HG03139 (cell line): Measurements from ENCODE around the gene GAB2.
"Not testable (repeated sequence)": the region's sequence is repeated elsewhere in the genome, so short reads cannot be mapped to it uniquely, and the experiment has no call there.

ENCODE experiments used
- ATAC-seq: cut with Tn5 transposase; IDR thresholded peaks from one replicate; pipeline ENCODE4 v1.9.1; 2021; ENCODE audit not compliant: unreplicated experiment

The GAB2 gene

DNA sequence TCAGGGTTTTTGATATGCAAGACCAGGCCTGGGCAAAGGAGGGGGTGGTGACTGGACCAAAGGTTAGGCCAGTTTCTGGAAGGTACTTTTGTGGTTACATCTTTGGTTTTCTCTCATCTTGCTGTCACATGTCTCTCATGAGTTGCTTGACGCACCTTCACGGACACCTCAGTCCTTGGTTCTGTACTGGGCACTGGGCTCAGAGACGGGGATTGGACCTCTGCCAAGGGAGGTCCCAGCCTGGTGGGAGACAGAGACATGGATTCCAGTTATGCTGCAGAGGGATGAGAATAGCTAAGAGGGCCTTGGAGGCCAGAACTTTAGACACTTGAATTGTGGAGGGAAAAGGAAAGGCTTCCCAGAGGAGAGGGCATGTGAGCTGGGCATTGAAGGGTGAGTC, 227.2 kb downstream of the GAB2 start:
- no peak for ATAC-seq

DNA sequence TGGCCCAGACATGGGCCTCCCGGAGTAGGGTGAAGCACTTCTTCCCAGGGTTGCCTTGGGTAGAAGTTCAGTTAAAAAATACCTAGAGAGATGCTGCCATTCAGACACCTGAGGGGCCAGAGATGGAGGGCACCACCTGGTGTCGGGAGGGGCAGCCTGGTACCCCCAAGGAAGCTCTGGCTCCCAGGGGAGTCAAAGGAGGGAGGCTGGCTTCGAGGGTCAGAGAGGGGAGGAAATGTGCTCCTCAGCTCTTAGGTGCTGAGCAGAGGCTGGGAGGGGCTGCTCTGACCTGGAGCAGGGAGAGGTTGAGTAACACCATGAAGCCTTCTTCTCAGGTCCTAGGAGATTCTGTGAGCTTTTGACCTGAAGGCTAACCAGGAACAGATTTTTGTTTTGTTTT, 227.8 kb downstream of the GAB2 start:
- ATAC-seq = no peak

DNA sequence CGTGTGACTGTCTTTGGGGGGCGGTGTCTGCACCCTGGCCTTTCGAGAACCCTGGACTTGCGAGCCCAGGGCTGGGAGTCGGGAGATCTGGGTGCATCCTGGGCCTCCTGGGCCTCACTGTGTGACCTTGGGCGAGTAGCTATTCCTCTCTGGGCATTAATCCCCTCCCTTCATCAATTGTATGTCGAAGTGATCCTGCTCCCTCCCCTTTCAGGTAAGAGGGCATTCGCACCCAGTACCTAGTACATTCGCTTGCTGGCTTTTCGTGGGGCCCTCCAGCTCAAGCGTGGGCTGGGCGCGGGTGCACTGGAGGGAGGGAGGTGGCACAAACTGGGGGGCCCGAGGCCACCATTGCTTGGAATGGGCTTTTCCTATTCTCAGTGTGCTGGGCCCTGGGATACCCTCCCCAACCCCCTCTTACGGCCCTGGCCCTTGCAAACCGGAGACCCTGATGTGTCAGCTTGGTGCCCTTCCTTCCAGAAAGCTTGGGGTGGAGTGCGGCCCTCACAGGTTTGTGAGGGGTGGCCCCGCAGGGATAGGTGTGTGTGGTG, 228.4 kb downstream of the GAB2 start:
- no peak for ATAC-seq

DNA sequence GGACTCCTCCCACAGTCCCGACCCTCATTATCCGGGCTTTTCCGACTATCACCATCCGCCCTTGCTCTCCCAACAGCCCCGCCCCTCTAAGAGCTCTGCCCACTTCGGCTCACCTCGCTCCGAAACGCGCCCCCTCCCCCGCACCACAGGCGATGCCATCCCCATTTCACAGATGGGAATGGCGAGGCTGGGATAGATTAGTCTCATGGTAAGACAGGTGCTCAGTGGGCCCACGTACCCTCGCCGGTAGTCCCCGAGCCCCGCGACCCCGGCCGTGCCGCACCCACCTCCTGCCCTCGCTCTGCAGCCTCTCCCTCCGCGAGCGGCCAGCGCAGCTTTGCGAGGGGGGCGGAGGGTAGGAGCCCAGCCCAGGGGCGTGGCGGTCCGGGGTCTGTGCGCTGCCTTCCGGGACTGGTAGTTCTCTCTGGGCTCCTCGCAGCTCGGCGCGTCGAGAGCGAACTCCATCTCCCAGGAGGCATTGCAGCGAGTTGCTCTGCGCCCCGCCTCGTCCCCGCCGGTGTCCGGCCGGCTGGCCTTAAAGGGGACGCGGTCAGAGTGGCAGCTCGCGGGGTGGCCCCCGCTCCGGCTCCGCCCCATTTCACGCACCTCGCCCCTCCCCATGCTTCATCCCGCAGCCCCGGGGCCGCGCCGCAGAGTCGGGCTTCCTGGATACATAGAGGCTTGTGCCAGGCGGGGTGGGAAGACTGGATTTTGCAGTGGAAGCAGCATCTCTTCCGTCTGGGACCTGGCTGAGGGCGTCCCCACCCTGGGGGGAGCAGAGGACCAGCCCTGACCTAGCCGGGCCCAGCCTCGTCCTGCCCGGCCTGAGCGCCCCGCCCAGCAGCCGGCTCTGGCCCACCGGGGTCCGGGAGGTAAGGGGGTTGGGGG, 229.1 kb downstream of the GAB2 start, which contains the start of the genes KCTD21 and USP35:
TSS of gene KCTD21 (minus strand) at position 341 of the 888 bp plus-strand sequence. CDS start 14,072 bp downstream, outside the sequence.
TSS of gene USP35 (plus strand) at position 634 of the 888 bp plus-strand sequence. CDS start 7,327 bp downstream, outside the sequence.
- peak; percentile 96 for ATAC-seq

DNA sequence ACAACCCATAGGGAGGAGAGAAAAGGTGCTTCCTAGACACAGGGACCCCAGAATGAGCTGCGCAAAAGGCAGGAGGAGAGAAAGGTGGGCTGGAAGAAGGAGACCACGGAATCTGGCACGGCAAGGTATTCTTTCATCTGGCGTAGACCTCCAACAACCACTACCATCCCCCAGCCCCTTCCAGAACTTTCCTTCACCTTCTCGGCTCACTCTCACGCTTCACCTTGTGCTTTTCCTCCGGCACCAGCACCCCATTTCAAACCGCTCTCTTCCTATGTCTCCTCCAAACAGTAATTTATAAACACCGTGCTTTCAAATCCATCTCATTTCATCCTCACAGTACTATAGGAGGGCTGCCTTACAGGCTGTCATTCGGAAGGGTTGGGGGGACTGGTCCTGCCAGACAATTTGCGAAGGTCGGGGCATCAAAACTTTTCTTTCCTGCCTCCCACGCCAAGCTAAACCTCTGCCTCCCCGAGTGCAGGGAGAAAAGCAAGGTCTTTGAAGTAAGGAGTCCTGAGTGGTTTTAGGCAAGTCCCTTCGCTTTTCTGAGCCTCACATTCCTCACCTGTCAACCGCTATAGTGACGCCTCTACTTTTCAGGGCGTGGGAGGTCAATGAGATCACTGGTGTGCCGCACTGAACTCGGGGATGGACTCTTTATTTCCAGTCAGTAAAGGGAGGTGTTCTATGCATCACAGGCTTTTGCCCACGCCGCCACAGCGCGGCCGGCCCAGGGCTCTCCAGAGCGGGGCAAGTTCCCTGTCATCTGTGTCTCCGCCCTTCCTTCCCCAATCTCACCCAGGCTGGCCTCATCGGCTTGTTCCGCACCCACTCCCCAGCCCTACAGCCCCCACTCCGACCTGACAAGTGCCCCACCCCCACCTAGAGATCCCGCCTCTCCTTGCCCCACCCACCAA, 230.0 kb downstream of the GAB2 start:
- ATAC-seq = peak; percentile 17

DNA sequence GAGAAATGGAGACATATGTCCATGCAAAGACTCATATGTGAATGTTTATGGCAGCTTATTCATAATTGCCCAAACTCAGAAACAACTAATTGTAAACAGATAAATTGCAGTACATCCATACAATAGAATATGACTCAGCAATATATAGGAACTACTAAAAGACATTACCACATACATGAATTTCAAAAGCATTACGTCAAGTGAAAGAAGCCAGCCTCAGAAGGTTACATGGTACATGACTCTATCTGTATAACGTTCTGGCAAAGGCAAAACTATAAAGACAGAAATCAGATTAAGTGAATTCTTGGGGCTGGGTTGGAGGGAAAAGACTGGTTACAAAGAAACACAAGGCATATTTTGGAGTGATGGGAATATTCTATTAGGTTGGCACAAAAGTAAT, 236.4 kb downstream of the GAB2 start:
- no peak for ATAC-seq

DNA sequence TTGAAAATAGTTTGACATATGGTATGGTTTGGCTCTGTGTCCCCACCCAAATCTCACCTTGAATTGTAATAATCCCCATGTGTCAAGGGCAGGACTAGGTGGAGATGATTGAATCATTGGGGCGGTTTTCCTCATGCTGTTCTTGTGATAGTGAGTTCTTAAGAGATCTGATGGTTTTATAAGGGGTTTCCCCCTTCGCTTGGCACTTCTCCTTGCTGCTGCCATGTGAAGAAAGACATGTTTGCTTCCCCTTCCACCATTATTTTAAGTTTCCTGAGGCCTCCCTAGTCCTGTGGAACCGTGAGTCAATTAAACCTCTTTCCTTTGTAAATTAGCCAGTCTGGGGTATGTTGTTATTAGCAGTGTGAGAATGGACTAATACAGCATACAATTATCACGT, 236.9 kb downstream of the GAB2 start:
- no peak for ATAC-seq

DNA sequence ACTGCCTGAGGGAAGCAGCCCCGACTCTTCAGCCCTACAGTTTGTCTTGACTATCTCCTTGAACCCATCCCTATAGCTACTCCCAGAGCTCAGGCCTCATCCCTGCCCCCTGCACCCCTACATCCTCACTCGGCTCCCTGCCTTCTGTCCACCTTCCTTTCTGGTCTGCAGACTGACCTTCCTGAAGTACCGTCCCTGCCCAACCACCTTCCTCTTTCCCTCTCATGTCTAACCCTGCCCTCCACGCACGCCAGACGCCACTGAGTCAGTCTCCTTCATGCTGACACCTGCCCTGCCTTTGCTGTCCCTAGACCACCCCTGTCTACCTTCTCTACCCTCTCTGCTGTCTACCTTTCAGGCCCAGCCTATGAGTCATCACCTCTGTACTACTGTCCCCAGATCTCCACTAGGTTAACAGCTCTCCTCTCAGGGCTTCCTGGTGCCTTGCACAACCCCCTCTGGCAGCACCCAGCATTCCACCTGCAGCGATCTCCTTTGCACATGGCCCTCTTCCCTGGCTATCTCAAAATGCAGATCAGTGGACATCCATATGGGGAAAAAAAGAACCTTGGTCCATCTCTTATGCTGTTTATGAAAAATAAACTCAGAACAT, 238.1 kb downstream of the GAB2 start:
- no peak for ATAC-seq

DNA sequence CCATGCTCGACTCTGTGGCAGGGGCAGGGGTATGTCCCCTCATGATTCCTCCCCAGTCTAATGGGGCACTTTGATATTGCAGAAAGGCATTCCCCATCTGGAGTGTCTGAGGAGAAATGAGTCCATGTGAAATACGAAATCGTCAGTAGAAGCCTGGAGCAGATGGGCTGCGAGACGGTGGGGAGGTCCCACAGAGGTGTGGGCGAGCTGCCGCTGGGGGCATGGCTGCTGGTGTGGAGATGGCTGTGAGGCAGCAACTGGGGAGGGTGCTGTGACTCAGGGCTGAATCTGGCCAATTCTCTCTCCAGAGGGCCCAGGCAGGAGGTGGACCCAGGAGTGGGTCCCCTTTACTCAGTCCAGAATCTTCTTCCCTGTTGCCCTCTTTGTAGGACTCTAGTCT, 240.4 kb downstream of the GAB2 start:
- no peak for ATAC-seq

DNA sequence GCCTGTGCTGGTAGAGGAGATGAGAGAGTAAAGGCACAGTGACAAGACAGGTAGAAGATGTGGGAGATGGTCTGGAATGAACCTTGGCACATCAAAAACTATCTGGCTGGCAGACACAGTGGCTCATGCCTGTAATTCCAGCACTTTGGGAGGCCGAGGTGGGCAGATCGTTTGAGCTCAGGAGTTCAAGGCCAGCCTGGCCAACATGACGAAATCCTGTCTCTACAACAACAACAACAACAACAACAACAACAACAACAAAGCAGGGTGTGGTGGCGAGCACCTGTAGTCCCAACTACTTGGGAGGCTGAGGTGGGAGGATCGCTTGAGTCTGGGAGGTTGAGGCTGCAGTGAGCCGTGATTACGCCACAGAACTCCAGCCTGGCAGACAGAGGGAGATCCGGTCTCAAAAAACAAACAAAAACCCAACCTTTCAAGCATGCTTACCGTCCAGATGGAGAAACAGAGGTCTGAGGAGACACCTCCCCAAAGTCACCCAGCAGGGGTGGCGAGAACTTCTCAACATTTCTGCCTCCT, 240.9 kb downstream of the GAB2 start:
- no peak for ATAC-seq

DNA sequence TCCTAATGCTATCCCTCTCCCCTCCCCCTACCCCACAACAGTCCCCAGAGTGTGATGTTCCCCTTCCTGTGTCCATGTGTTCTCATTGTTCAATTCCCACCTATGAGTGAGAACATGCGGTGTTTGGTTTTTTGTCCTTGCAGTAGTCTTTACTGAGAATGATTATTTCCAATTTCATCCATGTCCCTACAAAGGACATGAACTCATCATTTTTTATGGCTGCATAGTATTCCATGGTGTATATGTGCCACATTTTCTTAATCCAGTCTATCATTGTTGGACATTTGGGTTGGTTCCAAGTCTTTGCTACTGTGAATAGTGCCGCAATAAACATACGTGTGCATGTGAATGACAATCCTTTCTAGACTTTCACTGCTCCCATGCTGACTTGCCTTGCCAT, 241.8 kb downstream of the GAB2 start:
- not testable (repeated sequence) for ATAC-seq

DNA sequence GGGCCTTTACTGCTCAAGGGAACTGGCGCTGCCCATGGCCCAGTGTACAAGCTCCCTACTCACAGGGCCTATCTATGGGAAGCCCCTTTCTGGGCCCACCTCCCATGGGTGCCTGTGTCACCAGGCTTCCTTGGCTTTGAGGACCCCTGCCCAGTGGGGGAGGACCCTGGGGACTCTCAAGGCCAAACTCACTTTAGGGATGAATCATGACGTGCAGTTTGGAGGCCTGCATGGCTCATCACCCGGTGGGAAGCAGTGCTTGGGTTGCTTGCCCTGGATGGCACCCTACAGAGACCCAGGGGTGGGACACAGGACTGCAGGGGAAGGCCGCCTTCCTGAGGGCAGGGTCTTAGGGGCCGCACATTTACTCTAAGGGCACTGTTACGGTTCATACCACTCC, 245.7 kb downstream of the GAB2 start:
- no peak for ATAC-seq

DNA sequence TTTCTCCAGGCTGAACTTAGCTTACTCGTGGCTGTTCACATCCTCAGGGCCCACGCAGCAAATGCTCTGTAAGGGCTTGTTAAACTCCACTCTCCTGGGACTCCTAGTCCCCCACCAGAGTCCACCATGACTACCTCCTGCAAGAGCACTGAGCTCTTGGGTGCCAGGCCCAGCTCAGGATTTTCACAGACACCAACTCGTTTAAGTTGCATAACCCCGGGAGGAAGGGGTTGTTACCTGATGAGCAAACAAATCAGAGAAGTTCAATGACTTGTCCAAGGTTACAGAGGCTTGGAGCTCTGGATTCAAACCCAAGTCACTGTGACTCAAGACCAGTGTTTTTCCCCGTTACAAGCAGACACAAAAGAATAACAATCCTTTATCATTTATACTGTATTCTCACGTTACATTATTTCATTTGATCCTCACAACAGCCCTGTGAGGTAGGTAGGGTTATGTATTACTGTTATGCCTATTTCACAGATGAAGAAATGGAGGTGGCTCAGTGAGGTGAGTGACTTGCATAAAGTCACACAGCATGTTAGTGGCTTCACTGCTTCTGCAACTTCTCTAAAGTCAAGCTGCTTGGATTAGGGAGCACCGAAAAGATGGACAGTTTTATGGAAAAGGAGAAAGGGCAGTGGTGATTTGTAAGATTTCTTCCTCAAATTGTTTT, 246.6 kb downstream of the GAB2 start:
- no peak for ATAC-seq

DNA sequence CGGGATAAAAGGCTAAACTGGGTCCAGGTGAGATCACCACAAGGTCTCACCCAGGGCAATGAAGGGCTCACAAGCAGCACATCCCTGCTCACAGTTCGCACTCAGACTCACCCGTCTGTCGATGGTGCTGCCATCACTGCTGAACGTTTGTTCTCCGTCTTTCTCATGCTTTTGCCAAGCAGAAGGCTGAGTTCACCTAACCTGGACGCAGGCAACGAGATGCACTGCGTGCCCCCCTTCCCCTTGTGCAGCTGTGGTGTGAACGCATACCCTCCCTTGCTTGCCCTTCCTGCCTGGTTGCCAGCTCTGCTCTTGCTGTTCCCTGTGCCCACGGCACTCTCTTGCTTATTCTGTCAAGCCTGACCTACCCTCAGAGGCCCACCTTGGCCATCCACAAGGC, 247.2 kb downstream of the GAB2 start:
- no peak for ATAC-seq

DNA sequence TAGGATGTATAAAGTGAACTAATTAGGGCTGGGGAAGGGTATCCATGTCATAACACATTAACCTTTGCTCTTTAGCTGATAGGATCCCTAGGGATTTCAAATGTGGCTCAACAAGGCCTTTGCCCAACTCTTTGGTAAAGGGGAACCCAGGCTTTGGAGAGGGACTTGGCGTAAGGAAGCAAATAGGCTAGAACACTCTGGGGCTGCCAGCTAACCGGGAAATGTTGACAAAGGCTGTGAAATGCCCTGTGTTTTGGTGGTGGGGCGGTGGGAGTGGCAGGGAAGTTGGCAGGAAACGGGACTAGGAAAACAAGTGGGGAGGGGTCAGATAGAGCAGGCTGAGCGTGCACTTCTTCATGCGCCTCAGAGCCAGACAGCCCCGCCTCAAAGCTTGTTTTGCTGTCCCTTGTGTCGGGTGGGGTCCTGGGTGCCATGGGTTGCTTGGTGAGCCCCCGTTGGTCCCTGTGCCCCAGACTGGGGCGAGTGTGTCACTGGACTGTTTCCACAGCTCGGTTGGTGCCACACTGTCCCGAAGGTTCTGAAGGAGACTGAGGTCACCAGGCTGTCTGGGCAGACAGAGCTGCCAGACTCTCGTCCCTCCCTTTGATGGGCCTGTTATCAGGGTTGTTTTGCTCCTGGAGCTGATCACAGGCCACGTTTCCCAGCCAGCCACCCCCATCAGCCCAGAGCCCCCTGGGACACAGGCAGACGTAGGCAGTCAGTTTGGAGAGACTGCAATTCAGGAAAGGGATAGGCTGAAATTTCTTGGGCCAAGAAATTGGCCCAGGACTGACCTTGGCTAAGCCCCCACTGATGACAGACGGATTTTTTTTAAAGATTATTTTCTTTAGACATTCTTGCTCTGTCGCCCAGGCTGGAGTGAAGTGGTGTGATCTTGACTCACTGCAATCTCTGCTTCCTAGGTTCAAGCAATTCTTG, 248.8 kb downstream of the GAB2 start:
- no peak for ATAC-seq

DNA sequence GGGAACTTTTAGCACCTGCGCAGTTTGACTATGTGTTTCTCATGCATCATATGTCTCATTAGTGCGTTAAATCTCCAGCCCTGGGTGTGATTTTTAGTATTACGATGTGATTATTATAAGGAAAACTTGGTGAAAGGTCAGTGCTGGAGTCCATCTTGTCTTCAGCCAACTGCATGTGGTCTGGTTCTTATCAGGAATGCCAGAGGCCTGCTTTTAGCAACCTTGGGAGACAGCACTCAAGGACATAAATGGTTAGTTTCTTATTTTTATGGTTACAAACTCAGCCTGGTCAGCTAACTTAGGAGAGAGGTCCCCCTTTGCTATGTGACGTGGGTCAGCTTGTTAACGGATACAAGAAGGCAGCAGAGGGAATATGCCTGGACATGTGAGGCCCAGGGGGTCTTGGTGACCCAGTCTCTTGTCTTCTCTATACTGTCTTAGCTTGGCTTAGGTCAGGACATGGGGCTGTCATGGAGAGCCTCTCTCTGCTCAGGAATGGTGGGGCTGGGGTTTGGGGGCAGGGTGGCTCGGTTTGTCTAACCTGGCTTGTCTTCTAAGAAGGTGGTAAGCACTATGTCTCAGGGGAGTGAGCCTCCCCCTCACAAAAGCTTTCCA, 250.7 kb downstream of the GAB2 start:
- no peak for ATAC-seq
